HG02943 (cell line): ENCODE measurements around the gene GNG2.

Experiments used
- ATAC-seq: cut with Tn5 transposase; IDR thresholded peaks from one replicate; pipeline ENCODE4 v1.9.1; 2021; ENCODE audit warnings: mild to moderate bottlenecking, low read depth, moderate library complexity; ENCODE audit not compliant: unreplicated experiment

The GNG2 gene

DNA sequence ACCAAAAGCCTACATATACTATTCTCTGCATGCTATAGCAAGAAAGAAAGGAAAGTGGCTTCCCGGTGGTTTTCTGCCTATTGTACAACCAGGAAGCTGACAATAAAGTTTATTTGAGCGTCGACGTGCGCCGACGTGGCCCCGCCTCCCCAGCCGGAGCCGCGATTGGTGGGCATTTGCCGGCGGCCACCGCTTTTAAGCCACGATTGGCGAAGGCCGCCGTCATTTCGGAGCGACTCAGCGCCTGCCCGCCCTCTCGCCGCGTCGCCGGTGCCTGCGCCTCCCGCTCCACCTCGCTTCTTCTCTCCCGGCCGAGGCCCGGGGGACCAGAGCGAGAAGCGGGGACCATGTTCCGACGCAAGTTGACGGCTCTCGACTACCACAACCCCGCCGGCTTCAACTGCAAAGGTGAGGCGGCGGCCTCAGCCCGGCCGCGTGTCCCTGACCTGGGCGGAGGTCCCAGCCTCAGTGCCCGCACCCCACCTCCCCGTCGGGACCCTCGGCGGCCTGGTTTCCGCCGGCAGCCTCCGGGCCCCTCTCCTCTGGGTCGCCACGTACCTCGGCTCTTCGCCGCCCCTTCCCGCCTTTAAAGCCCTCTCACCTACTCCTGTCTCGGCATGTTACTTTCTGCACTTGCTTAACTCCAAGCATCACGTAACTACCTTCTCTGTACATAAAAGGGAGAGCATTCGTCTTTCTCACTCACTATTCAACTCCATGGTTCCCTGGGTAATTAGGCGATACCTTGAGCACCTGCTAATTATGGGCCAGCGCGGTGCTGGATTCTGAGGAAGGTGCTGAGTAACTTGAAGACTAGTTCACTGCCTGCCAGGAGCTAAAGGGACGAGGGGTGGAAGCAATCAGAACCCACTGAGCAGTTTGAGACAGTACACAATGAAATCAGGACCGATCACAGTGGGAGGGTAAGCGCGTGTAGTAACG is 129.2 kb downstream of the GNG2 start, which contains the start of gene RTRAF:
RTRAF (plus strand) TSS at position 254 of the 942 bp plus-strand sequence; CDS start at position 348, 94 bp downstream.
- ATAC-seq, result peak; percentile 86

DNA sequence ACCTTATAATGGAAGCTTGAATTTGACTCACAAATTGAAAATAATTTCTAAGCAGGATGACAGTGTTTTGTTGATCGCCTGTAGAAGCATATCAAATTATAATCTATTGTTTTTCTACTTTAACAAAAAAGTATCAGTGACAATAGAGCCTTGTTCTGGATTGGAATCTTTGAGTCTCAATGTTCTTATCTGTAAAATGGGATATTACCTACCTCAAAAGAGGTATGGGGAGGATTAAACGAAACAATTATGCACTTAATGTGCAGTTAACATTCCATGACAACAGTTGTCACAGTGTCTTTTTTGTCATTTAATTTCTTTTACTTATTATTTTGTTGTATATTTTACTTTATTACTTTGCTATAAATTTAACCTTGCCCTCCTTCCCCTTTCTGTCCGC is 130.1 kb downstream of the GNG2 start:
- ATAC-seq, result no peak

DNA sequence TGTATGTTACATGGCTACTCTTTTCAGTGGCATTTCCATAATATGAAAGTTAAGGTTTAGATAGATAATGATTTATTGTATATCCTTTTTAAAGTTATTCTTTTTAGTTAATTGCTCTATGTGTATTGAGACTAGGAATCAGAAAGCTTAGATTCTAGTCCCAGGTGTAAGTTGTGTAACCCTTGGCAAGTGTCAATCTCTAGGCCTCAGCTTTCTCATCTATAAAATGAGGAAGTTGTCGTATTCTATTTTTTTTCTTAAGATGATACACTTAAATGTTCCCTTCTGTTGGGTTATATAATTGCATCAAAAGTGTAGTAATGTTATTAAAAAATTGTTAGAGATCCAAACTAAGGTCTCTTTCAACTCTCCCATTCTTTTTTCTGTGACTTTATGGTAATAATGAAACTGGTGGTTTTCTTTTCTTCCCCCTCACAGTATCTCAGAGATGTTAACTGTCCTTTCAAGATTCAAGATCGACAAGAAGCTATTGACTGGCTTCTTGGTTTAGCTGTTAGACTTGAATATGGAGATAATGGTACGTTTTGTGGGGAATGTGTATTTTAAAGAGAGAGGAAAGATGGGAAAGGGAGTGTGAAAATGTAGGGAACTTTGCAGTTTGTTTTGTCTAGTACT is 133.0 kb downstream of the GNG2 start:
- ATAC-seq, result no peak

DNA sequence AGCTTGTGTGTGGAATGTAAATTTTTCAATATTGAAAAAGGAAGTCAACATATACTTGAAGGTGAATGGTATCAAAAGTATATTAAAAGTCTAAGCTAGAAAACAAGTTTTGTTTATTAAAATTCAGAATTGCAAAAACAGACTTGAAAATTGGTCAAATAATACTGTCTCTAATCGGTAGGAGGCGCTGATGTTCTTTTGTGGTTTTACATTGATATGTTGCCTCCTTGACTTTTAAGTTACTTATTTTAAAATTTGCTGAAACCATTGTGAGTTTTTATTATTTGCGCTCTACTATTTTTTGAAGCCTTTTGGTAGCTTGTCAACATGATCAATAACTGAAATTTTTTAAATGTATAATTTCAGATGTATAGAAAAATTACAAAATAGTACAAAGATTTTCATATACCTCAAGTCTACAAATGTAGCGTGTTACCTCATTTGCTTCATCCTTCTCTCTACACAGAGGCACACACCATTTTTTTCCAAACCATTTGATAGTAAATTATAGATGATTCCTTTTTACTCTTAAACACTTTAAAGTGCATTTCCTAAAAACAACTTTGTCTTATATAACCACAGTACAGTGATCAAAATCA is 135.8 kb downstream of the GNG2 start:
- ATAC-seq, result no peak

DNA sequence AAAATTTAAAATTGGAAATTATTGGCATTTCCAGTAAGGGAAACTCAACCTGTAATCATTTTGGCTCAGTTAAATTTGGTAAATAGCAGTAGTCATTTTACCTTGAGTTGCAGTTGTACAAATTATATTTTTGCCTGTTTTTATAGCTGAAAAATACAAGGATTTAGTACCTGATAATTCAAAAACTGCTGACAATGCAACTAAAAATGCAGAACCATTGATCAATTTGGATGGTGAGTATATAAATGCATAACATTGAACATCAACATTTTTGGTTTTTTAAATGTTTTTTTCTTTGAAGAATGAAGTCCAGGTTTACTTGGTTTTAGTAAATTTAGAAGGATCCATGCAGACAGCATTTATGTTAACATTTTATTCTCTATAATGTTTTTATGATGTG is 137.9 kb downstream of the GNG2 start:
- no peak for ATAC-seq

DNA sequence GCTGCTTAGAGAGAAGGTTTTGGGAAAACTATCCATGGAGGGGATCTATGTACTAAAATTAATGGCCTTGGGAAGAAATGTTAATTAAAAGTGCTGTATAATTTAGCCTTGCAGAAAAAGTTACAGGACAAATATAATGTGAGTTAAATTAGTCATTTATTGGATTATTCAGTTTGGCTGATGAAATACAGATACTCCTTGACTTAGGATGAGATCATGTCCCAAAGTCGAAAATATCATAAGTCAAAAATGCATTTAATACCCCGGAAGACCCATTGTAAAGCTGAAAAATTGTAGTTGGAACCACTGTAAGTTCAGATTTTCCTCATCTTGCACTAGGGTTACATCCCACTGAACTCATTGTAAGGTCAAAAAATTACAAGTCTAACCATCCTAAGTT is 138.7 kb downstream of the GNG2 start:
- no peak for ATAC-seq

DNA sequence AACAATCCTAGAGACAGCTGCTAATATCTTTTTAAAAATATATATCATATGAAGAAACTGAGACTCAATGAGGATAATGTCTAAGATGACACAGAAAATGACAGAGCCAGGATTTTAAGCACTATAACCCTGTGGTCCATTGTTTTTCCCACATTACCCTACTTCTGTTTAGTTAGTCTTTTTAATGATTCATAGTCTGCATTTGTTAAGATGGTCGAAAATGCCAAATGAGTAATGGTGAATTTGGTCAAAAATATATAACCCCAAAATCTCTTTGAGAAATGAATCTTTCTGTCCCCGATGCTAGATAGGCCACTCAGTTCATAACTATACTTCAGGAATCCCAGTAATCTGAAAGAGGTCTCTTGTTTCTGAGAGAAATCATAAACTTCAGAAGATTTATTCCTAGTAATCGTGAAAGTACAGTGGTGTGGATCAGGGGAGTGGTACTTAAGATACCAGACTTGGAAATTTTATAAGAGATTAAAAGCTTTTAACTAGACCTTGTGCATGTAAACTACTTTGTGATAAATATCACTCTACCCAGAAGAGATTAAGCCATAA is 139.7 kb downstream of the GNG2 start:
- ATAC-seq, result no peak

DNA sequence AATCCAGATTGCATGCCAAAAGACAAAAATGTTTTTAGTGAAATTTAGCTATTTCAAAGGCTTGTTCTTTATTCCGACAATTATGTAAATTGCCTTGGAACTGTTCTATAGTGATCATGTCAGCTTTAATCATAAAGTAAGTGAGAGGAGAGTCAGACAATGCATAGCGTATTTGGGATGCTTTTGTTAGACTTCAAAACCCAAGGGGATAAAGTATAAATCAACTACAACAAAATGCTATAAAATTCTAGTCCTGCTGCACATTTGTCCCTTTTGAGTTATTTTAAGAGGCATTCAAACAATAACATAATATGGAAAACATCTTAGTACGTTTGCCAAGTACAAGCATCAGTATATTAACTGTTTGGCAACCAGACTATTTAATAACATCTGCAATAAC is 140.3 kb downstream of the GNG2 start:
- ATAC-seq, result no peak

DNA sequence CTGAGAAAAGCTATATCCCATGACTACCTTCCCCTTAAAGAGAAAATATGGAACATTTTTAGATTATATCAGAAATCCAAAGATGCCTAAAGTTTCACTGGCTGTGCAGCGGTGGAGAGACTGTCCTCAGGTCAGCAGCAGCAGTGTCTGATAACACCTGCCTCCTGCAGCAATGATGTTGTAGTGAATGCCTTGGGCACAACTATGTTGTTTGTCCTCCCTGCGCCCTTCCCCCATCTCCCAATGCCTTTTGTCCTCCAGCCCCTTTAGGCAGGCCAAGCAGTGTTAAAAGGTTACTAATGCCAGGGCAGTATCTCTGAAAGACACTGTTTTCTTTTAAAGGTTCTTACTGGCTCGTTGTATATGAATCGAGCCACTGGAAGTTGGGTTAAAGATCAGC is 142.1 kb downstream of the GNG2 start:
- ATAC-seq, result no peak

DNA sequence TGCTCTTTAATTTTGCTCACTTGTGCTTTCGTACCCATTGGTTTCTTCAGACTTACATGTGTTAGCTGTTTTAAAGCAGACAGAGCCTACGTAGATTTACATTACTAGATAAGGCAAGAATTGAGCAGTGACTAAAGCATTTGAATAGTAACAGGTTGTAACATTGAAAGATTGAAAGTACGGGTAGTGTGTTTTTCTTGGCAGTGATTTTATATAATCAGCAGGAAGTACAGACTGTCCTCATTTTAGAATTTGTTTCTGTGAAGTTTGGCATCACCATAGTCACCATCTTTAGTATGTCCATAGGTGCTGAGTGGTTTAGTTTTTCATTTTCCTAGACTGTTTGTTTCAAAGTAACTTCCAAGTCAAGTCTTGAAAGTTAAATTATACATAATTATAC is 142.9 kb downstream of the GNG2 start:
- ATAC-seq, result no peak

DNA sequence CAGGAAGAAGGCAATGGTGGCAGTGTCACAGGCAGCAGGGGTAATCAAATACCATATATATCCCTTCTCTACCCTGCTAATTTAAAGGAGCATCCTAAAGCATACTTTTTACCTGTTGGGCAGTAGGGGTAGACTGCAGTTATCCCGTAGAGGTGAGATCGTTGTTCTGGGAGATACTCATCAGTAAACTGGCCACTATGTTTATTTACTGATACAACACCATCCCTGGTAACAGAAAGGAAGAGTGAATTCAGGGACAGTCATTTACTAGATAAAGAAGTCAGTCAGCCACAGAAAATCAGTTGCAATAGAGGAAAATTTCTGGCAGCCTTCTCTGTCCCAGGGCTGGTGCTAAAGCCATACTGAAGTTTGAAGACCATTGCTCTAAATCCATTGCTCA is 145.2 kb downstream of the GNG2 start:
- no peak for ATAC-seq

DNA sequence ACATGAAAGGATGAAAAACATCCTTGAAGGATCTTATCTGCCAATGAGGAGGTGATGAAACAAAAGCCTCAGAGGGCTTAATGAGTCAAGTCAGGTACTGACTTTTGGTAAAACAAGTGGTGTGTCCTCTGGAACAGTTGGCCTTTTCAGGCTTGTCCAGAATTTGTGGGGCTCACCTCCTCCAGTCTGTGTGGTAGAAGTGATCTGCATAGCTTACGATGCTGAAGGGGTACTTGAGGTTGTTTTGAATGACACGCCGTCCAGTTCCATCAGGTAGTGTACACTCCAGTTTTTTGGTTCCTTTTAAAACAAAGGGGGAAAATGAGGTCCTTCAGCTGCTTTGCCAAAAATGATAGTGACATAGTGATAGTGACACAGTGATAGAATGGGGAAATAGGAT is 145.9 kb downstream of the GNG2 start:
- ATAC-seq, result no peak

DNA sequence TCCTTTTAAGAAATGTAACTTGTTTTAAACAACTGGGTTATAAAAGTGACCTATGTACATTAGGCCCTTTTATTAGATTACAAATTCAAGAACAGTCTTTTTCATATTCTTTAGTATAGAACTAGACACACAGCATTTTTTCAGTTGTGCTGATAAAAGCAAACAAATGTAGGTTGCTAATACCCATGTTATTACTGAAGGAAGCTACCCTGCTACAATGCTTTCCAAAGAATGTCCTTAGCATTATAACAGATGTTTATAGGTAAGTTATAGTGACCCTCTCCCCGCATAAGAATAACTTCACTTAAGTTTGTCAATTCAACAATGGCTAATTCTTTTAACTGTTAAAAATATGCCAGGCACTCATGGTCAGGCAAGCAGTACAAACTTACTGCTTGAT is 146.8 kb downstream of the GNG2 start:
- ATAC-seq, result no peak

DNA sequence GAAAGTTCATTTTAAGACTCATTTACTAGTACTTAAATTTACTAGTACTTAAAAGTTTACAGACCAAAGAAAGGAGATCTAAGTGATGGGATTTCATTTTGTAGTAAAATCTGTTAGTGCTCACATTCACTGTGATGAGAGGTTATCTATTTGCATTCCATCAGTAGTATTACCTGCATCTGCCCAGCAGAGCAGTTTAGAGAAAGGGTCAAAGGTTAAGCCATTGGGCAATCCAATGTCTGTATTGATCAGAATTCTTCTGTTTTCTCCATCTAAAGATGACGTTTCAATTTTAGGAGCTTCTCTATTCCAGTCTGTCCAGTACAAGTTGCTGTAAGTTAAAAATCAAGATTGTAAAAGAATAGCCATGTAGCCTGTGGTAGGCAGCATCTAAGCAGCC is 147.2 kb downstream of the GNG2 start:
- ATAC-seq, result no peak

DNA sequence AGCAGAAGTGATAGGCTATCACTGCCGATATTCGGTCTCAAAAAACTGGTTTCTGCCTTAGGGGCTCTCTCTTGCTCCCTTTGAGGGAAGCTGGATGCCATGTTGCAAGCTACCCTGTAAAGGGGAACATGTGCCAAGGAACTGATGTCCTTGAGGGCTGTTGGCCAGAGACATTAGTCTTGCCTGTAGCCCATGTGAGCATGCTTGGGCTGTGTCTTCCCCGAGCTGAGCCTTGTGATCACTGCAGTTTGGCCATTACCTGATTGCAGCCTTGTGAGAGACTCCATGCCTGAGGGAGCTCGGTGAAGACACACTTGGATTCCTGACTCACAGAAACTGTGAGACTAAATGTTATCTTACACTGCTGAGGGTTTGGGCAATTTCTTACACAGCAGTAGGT is 147.7 kb downstream of the GNG2 start:
- no peak for ATAC-seq

DNA sequence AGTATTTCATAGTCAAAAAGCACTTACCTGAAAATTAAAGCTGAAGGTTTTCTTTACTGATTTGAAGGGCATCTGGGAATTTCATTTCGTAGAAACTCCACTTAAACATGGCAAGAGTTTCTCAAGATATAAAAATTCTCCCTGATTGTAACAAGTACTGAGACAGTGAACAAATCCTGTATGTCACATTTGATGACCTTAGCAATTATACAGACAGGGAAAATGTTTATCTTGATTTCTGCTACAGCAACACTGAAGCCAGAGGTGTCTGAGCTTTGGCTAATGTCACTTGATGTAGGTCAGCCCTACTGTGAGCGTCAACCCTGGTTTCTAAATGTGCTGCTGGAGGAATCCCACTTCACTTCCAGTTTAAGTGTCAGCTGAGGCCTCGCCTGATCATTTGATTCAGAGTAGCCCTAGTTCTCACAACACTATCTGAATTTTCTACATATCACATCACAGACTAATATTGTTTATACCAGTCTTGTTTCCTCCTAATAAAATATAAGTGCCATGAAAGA is 149.8 kb downstream of the GNG2 start:
- ATAC-seq, result no peak

DNA sequence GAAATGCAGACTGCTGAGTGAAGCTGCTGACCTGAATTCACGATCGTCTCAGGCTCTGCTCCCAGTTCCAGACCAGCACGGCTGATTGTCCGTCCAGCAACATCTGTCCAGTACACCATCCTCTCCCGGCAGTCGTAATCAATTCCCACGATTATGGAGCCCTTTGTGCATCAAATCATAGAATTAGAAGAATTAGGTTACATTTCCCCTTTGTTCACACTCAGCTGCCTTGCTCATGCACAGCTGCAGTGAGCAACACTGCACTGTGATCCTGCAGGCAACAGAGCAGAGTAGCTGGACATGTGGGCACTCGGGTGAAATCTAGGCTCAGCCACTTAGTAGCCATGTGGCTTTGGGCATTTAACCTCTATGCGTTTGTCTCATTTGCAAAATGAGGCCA is 151.1 kb downstream of the GNG2 start:
- no peak for ATAC-seq

DNA sequence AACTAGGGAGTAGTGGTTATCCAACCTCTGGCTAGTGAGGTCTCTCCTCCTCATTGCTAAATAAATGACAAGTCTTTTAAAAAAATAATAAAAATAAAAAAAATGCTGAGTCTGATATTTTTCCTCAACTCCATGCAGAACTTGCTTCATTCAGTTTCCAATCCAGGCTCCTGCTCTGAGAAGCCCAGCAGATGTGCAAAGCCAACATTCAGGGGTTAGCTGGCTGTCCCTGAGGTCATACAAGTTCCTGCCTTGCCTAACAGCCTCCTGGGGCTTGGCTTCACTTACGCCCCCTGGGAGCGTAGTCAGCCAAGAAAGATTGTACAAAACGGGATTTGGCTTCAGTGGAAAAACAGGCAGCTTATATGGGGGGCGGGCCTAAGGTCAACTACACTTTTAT is 152.2 kb downstream of the GNG2 start:
- ATAC-seq, result no peak

DNA sequence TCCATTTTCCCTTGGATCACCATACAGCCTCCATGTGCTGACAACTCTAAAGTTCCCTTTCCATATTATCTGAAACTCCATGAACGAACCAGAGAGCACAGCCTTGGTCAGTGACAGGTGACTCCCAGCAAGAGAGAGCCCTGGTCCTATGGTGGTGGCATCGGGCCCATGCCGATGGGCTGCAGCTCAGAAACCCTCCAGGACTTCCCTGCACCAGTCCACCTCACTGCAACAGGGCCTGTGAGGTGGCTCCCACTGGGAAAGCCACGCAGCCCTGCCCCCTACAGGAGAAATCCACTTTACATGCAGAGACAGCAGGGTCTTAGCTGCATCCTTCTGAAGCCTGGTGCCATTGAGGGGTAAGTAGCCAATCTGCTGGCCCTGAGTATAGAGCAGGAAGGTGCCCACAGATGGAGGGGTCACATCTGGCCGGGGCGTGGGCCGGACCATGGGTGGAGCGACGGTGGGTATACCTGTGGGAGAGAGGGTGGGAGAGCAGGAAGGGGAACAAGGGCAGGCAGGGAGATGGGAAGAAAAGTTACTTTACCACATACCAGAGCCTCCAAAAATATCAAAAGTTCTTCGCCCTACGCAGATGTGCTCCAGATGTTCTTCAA is 153.7 kb downstream of the GNG2 start:
- ATAC-seq, result no peak

DNA sequence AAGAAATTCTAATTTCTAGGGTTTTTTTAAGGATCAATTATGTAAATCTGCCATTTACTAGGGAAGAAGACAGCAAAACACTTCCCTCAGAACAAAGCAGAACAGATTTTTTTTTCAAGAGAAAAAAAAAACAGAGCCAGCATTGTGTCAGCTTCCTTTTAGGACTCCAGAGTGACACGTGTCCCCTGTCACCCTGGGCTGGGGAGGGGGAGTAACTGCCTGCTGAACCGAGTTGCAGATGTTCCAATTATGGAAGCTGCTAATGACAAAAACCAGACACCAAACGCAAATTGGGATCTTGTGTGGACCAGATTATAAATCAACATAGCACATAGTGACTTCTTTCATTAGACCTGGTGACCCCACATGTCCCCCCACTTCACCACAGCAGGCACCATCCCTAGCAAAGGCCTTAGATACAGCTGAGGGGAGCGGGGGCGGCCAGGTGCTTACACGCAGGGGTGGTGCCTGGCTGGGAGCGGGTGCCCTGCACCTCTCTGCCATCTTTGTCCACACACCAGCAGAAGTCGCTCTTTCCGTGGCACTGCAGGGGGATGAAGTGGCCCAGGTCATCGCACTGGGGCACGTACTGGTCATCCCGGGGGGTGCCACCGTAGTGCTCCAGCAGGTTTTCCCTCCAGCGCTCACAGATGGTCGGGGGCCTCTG is 154.3 kb downstream of the GNG2 start:
- ATAC-seq, result no peak
